Measurements from ENCODE around the gene RPRD1B.

GRCh38 chr20:38138086-38138778 is 104.7 kb downstream of the RPRD1B start:
- TF ChIP-seq HOXA7 (CRISPR knock-in tag; IDR thresholded peaks at IDR 0.05) (no peak), POLR2A (IDR thresholded peaks at IDR 0.05; ENCODE audit: low read length) (no peak), CTCF (IDR thresholded peaks at IDR 0.05) (no peak), JUN (IDR thresholded peaks at IDR 0.05) (no peak), CBX8 (IDR thresholded peaks at IDR 0.05) (no peak), RARB (CRISPR knock-in tag; IDR thresholded peaks at IDR 0.05) (no peak), ESRRA (IDR thresholded peaks at IDR 0.05; ENCODE audit: borderline replicate concordance, low read length) (no peak), POLR2AphosphoS2 (conservative IDR thresholded peaks at IDR 0.05; ENCODE audit: low read length) (no peak; the same call in 1 of the 2 replicates)
- TF ChIP-seq, protein P1, sequence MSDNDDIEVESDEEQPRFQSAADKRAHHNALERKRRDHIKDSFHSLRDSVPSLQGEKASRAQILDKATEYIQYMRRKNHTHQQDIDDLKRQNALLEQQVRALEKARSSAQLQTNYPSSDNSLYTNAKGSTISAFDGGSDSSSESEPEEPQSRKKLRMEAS (IDR thresholded peaks at IDR 0.05), result no peak

Measured in A549 (cell line).